AG09309 (cell line): ENCODE results near the gene ABLIM2.

Source experiments
- DNase-seq: peaks from one replicate; pipeline ENCODE4 v3.0.0-alpha.2; 2010; ENCODE audit warnings: low read depth
- H3K4me3 ChIP-seq: 2 replicates; pipeline ENCODE4 v1.5.1; 2011; ENCODE audit warnings: mild to moderate bottlenecking, low read depth, low read length, moderate library complexity; ENCODE audit not compliant: control insufficient read depth
- TF ChIP-seq, protein P1 (sequence below): IDR thresholded peaks from 2 replicates; pipeline ENCODE4 v1.5.1; 2011; ENCODE audit warnings: mild to moderate bottlenecking, low read depth, low read length, inconsistent platforms; ENCODE audit not compliant: insufficient read depth, control insufficient read depth; ENCODE audit errors: missing control alignments

ABLIM2 gene

DNA sequence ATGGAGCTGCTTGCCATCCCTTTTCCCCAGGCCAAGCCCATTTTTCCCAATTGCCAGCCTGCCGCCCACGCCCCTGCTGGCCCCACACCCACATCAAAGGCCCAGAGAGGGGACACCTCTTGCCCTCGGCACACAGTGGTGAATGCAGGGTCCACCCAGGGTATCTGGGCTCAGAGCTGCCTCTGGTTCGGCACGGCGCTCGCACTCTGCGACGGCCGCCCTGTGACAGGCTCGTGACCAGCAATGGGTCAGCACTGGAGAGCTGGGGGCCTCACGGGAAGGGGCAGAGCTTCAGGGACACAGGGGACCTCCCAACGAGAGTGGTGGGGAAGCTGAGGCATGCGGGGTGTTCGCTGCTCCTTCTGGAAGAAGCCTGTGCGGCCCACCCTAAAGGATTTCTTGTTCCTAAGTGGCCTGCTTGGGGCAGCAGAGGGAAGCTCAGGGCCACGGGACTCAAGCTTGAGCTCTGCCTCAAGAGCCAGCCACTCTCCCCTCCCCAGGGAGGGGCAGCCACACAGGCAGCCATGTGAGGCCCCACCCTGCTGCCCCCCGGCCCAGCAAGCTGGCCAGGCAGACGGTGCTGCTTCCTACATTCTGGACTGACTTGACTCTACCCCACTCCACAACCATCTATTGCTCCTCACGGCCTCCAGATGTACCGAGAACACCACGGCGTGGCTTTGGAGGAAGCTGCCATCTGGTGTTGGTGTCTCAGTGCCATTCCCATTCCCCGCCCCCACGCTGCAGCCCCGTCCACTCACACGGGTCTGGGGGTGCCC is 73.7 kb downstream of the ABLIM2 start:
- DNase-seq, result no peak
- TF ChIP-seq, protein P1, sequence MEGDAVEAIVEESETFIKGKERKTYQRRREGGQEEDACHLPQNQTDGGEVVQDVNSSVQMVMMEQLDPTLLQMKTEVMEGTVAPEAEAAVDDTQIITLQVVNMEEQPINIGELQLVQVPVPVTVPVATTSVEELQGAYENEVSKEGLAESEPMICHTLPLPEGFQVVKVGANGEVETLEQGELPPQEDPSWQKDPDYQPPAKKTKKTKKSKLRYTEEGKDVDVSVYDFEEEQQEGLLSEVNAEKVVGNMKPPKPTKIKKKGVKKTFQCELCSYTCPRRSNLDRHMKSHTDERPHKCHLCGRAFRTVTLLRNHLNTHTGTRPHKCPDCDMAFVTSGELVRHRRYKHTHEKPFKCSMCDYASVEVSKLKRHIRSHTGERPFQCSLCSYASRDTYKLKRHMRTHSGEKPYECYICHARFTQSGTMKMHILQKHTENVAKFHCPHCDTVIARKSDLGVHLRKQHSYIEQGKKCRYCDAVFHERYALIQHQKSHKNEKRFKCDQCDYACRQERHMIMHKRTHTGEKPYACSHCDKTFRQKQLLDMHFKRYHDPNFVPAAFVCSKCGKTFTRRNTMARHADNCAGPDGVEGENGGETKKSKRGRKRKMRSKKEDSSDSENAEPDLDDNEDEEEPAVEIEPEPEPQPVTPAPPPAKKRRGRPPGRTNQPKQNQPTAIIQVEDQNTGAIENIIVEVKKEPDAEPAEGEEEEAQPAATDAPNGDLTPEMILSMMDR, result no peak
- H3K4me3 ChIP-seq, result no peak overlapping the region

DNA sequence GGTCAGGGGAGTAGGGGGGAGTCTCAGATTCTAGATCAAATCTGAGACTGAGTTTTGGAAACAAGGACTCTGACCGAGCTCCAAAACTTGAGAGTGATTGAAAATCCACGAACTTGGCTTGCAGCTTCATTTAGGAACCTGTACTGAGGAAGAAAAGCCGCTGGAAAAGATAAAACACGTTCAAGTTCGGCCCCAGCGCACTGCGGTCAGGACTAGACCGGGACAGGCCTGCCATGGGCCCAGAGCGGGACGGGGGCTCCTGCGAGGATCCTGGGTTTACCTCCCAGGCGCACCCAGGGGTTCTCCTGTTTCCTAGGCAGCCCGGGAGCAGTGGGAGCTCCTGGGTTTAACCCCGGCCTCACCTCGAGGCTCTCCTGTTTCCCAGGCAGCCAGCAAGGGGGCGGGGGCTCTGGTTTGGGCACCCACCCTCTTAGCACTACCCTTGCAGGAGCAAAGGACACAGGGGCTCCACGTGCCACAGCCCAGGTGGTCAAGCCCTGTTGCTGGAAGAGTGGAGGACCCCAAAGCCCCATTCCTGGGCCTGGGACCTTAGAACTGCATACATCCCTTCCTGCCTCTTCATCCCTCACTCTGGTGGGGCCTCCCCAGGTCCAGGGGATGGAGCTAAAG is 74.5 kb downstream of the ABLIM2 start:
- TF ChIP-seq, protein P1, result no peak
- no peak overlapping the region for H3K4me3 ChIP-seq
- DNase-seq, result no peak

DNA sequence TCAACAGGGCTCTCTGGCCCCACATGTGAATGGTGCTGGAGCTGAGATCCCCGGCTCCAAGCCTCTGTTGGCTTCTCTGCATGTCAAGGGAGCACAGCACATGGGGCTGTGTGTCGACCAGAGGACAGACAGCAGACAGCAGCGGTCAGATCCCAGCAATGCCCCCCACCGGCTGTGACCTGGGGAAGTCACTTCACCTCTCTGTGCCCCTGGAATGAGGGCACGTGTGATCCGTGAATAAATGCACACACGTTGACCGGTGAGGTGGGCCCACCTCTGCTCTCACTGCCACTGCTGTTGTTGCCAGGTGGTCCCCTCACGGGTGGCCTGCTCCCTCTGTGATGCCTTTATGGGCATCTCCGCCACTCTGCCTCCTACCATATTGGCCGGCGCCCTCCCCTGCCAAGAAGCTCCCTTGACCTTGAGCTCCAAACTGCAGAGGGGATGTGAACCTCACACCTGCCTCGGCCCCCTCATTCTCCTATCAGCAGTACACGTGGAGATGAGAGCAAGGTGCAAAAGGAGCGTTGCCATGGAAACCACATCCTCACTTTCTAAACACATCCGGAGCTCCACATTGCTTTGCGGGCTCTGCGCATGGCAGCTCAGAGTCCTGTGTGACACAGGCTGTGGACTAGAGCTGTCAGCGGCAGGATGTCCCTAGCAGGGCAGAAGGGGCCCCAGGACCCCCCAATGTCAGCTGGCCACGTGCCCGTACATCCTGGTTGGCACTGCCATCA is 75.4 kb downstream of the ABLIM2 start:
- TF ChIP-seq, protein P1, result no peak
- no peak overlapping the region for H3K4me3 ChIP-seq
- no peak for DNase-seq

DNA sequence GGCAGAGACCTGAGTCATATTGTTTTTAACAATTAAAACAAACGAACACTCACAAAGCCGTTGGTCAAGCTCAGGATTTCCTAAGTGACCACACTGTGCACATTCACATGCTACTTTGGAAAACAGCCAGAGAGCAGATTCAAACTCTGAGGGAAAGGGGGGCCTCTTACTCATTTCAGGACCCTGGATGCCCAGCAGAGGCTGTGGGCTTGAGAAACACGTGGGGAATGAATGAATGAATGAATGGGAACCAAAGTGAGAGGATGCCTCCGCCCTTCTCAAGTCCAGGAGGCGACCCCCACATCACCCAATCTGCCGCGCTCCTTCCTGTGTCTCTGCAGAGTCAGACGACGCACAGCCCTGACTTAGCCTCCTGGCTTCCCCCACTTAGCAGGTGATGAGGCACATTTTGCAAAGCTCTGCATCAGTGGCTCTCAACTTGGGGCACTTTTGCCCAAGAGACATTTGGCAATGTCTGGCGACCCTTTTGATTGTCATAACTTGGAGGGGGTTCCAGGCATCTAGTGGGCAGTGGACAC is 76.0 kb downstream of the ABLIM2 start:
- no peak overlapping the region for H3K4me3 ChIP-seq
- TF ChIP-seq, protein P1, result no peak
- DNase-seq, result no peak

DNA sequence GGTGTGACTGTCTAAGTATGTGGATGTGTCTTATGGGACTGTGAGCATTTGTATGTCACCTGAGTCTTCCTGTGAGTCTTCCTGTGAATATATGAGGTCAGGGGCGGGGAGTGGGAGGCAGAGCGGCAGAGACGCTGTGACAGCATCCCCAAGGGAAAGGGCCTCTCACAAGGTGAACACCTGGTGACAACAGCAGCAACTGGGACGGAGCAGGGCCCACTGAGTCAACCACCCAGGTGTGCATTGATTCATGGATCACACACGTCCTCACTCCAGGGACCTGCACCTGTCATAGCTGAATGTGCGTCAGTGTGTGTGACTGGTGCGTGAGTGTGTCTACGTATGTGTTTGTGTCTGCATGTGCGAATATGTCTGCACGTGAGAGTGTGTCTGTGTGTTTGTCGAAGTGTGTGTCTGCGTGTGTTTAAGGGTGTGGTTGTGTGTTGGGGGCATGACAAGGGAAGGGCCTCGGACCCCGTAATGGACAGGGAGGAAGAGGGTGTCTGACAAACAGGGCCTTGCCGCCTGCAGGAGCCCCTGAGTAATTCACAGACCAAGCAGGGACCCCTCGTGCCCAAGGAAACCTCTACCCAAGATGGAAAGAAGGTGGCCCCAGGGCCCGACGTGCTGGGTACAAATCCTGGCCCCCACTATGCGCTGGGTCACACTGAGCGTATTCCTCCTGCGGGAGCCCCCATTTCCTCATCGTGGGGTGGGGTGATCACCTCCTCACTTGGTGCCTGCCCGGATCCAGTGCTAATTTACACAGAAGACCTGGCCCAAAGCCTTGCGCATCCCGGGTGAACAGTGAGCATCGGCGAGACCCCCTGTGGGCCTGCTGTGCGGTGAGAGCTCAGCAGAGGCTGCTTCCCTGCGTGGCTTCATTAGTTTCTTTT is 76.7 kb downstream of the ABLIM2 start:
- TF ChIP-seq, protein P1, result no peak
- no peak overlapping the region for H3K4me3 ChIP-seq
- no peak for DNase-seq

DNA sequence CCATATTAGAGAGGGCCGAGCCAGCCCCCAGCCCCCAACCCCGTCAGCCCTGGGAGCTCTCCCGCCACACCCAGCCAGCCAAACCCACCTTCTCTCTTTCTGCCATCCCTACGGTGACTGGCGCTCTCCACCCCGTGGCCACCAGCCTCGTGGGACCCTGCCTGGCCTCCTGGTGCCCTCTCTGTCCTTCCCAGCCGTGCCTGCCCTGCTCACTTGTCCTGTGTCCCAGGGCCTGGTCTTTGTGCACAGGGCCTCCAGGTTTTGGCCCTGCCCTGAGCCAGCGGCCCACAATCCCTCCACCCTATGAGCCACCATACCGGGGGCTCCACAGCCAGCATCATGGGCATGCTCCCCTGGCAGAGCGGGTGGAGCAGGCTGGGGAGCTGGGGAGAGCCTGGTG is 77.4 kb downstream of the ABLIM2 start:
- TF ChIP-seq, protein P1, result no peak
- DNase-seq, result no peak
- H3K4me3 ChIP-seq, result no peak overlapping the region
